Nucleus accumbens (tissue), 56 donors: ENCODE results near the gene HOXD10.
A peak's percentile ranks its signal among the peaks of the same experiment; 100 is the strongest.

Source experiments
- DNase-seq, 56 donors: peaks; one replicate each; lab custom pipeline; 2025; lab: John Stamatoyannopoulos, UW

Gene HOXD10

GRCh38 chr2:176115883-176116813 is at the start of gene HOXD10:
TSS of gene HOXD10 (plus strand) at chr2:176116778. CDS start at chr2:176116834, 56 bp downstream.
- no peak for DNase-seq

GRCh38 chr2:176067589-176068418 is 48.8 kb upstream of the HOXD10 start:
- DNase-seq: no peak

GRCh38 chr2:176068419-176068832 is 48.2 kb upstream of the HOXD10 start:
- no peak for DNase-seq

DNA sequence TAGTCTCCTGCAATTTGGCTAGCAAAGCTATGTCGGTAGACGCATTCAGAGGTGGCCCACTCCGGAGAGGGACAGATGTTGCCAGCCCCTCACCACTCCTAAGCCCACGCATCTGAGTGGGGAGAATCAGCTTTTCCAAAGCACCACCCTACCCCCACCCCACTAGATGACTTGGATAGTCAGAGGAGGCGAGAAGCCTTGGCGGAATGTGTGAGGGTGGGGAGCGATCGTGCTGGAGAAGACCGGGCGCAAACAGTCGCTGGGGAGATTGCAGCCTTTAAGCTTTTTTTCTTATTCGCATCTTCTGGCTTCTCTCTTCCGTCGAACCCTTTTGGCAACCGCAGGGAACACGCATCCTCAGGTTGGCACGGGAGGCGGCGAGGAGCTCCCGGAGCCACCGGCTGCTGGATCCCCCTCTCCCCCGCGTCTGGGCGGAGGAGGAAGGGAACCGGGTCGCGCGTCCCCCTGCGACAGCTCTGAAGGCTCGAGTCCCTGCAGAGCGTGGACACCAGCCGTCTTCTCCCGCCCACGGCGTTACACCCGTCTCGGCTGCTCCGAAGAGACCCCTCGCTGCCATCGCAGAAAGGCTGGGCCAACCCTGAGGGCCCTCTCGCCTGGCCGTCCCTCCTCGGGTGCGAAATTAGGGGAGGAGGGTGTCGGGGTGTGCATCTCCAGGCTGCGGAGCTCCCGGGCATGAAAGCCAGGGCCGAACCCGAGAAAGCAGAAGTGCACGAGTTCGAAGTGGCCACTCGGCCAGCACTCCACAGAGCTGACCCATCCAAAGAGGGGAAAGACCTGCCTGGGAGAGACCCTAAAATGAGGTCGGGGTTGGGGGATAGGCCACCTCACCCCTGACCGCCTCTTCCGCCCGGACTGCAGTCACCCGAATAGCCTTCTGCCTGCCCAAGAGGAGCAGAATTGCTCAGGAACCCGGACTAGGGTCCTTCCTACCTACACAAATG is 45.0 kb upstream of the HOXD10 start:
- no peak for DNase-seq

- no peak for DNase-seq
Observed at GRCh38 chr2:176072292-176072669, 44.3 kb upstream of the HOXD10 start.

DNA sequence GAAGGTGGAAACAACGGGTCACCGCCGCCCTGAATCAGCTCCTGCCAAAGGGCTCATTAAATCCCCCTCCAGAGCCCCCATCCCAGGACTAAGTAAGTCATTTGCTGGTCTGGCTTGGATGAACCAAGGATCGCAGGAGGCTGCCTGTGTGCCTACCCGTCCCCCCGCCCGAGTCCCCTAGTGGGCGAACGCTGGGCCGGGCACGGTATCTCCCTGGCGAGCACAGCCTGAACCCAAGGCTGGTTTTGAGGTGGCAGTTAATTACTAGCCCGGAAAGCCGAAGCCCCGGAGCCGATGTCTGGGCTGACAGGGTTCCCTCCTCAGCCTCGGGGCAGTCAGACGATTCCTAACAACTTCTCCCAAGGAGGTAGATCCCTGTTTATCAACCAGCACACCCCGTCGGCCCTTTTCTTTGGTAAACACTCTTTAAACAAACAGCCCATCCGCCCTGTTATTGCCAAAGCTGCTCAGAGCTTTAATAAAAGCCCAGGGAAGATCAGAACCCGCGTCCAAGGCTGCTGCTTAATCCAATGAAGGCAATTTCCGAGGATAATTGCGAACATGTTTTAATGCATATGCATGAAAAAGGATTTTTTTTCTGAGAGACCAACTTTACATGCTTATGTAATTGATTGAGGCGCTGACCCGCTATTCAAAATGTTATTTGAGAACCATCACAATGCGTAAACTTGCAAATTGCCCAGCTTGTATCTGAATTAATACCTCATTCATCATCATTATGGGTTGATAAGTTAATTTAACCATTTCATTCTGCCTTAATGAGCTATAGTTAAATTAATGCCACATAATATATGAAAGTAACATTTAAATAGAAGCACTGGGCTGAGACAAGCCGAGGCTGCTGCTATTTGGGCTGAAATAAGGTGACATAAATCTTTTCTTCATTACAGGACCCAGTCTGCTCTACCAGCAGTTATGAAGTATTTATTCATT is 43.4 kb upstream of the HOXD10 start:
- no peak for DNase-seq

- DNase-seq: no peak
Observed at GRCh38 chr2:176074919-176075425, 41.6 kb upstream of the HOXD10 start.

- DNase-seq: no peak
Observed at GRCh38 chr2:176075481-176075880, 41.1 kb upstream of the HOXD10 start.

DNA sequence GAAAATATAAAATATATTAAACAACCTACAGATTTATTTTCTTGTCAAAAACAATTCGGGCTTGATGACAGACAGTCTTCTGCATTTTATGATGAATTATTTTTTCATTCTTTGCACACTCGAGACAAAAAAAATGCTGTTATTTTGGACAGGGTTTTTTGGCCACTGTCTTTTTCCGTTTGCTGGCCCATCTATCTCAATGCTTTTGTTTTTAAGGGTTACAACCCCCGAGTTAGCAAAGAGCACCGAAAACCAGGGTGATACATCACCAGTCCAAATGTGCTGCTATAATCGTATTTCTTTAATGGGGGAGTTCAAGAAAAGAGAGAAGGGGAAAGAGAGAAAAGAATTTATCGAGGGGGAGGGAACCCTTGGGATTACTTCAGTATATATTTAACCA is 40.5 kb upstream of the HOXD10 start:
- DNase-seq: no peak

DNA sequence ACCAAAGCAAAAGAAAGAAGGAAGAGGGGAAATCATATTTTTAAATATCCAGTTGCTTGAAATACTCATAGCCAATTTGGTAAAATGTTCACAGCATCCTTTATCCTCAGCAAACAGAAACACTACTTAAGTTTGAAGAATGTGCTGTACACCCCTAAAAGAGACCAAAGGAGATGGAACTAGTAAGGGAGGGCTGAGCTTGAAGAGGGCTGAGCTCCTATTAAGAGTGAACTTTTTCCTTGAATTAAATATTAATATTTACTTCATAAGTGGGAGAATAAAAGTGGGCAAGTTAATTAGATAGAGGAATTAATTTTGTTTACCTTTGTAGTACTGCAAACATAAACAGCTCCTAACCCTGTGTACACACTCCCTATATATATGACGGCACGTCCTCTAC is 39.8 kb upstream of the HOXD10 start:
- no peak for DNase-seq

GRCh38 chr2:176078541-176079284 is 37.9 kb upstream of the HOXD10 start:
- no peak for DNase-seq

- no peak for DNase-seq
Observed at GRCh38 chr2:176079285-176079830, 37.2 kb upstream of the HOXD10 start.

DNA sequence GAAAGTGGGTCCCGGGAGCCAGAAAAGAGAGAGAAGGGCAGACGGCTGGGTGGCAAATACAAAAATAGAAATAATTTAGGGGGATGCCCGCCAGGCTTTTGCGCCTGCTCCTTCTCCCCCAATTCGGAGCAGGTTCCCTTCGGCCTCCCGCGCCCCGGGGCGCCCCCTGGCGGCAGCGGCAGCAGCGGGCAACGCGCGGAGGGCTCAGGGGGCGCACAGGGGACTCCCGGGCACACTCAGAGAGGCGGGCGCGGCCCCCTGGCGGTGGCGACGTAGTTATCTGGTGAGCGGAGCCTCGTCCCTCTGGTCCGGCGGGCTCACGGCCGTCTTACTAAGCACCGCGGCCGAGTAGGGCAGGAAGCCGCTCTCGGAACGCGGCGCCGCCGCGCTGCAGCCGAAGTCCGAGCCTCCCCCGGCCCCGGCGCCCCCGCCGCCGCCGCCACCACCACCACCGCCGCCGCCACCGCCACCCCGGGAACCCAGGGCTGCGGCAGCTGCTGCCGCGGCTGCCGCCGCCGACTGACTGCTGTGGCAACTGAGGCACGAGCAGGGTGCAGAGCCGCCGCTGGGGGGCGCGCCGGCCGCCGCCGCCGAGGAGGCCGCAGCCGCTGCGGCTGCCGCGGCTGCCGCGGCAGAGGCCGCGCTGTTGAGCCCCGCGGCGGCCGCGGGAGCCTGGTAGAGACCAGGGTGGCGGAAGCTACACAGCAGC is 36.6 kb upstream of the HOXD10 start:
- peak in 1 of 56 donors; percentile 6 for DNase-seq

GRCh38 chr2:176080540-176081375 is 35.8 kb upstream of the HOXD10 start:
- no peak for DNase-seq

DNA sequence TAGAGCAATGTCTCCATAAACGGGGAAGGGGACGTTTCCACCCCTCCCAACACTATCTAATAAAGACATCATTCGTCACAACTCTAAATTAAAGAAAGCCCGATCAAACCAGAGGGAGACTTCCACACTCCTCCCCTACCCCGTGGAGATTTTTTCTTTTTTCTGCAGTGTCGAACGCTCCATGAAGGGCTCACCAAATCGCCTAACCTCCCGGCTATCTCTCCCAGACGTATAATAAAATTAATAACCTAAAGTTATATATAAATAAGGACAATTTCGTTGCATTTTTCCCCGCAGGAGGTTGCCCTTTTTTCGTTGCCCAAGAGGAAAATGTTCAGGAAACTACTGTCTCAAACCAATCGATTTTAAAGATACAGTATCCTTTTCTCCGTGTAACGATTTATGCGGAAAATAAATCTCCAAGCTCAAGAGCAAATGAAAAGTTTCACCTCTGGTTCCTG is 35.2 kb upstream of the HOXD10 start:
- DNase-seq: no peak

GRCh38 chr2:176081837-176082524 is 34.6 kb upstream of the HOXD10 start:
- DNase-seq: no peak
